ENCODE results near the gene GNPDA1.

Gene GNPDA1

DNA sequence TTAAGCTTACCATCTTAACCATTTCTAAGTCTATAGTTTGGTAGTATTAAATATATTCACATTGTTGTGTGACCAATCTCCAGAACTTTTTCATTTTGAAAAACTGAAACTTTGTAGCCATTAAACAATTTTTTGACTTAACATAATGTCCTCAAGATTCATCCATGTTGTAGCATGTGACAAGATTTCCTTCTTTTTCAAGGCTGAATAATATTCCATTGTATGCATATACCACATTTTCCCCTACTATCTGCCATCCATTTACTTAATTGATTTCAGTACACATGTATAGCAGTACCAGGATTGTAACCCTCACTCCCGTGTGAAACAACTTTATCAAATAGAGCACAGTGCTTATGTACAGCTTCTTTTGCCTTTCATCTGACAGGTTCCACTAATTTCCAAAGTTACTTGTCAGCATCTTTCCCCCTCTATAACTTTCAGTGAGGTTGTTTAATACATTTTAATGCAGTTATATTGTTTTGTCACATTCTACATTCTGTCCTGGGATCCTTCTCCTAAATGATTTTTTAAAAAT lies 7.4 kb upstream of the GNPDA1 start:
- DNase-seq: no peak

DNA sequence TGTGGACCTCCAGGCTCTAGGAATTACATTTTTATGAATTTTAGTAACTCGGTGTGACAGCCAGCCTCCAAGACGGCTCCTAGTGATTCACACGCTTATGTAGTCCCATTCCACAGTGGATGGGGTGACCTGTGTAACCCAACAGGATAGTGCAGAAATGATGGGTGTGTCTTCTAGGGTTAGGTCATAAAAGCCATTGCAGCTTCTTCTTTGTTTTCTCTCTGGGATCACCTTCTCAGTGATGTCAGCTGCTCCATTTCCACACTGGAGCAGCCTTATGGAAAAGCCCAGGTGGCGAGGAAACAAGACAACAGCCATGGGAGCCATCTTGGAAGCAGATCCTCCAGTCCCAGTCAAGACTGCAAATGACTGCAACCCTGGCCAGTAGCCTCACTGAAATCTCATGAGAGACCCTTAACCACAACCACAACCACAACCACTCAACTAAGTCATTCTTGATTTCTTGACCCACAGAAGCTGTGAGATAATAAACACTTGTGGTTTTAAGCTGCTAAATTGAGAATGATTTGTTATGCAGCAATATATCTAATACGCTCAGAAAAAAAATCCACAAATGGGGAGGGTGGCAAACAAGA lies 5.1 kb upstream of the GNPDA1 start:
- DNase-seq: no peak

DNA sequence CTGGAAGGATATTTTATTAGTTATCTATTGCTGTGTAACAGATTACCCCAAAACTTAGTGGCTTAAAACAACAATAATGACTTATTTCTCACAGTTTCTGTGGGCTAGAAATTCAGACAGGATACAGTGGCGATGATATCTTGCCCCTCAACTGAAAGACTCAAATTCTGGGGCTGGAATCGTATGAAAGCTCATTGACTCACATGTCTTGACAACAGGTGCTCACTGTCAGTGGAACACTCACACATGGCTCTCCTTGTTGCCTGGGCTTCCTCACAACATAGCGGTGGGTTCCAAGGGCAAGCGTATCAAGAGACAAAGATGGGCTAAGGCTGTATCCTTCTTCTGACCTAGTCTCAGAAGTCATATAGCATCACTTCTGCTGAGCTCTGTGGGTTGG lies 3.7 kb upstream of the GNPDA1 start:
- no peak for DNase-seq

DNA sequence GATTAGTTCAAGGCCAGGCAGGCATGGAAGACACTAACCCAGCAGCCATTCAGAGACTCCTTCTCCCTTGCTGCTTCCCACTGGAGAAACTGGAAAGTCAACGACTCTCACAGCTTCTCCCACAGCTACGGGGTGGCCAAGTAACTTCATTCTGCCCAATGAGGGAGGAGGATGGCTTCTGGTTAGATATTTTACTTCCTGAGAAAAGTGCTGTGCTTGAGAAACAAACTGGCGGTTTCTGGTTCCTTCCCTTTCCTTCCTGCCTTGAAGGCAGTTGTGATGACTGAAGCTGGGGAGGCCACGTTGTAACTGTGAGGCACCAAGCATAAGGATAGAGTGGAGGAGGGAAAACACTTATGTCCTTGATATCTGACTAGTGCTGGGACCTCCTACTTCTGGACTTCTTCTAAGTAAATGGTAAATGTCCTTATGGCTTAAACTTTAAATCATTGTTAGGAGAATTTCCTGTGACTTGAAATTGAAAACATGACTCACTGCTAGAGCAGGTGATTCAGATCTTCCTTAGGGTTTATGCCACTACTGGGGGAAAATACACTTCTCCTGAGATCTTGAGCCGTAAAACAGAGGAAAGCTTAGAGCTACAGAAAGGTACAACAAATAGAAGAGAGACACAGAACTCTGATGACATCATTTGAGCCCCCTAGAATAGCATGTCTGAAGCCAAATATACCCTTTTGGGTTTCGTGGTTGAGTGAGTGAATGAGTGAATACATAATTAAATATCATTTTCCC lies 3.1 kb upstream of the GNPDA1 start:
- no peak for DNase-seq

DNA sequence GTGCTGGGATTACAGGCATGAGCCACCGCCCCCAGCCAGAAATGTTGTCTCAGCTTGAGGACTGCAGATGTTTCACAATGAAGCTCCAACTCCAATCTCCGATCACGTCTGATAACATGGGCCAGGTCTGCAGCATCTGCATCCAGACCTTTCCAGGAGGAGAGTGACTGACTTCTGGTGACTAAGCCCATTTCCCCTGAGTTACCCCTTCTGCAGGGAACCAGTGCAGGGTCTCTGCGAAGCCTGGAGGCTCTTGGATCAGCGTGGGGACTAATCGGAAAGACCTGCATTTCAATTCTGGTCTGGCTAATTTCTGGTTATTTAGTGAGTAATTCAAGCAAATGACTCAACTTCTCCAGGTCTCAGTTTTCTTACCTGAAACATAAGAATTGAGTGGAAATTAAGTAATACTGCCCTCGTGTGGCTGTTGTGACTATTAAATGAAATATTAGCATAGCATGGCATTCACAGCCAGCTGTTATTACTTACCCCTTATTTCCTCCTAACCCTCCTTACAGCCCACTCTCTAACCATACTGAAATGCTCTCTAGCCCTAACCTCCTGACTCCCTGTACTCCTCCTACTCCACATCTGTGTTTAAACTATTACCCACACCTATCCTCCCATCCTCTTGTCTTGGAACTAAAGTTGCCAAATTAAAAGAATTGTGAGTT lies 2.2 kb upstream of the GNPDA1 start:
- peak; percentile 27 to 70 for DNase-seq

DNA sequence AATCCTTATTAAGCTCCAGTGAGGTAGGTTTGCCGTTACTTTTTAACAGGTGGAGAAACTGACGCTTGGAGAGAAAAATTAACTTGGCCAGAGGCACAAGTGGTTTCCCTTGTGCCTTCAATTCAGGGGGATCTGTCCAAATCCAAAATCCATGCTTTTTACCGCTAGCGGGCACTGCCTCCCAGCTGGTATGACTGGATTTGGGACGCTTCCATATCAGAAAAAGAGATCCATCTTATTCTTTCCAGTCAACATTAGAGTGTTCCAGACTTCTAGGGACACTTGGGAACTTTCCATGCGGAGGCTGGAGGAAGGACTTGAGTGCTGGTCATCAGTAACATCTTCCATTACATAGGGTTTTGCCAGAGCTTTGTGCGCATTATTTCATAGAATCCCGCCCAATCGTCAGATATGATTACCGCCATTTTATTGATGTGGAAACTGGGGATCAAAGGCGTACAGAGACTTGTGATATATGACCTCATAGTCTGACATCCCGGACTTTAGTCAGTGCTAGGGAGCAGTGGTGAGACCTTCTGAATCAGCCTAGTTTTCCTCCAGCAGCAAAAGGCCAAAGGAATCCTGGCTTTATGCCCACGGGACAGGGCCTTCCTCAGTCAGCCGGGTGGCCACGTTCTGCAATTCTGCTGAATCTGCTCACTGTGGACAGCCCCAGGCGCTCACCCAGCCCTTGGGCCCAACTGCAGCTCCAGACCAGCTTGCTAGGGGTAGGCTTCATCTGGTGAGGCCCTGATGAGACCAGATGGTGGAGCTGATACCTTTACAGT lies 1.1 kb upstream of the GNPDA1 start:
- DNase-seq: no peak

DNA sequence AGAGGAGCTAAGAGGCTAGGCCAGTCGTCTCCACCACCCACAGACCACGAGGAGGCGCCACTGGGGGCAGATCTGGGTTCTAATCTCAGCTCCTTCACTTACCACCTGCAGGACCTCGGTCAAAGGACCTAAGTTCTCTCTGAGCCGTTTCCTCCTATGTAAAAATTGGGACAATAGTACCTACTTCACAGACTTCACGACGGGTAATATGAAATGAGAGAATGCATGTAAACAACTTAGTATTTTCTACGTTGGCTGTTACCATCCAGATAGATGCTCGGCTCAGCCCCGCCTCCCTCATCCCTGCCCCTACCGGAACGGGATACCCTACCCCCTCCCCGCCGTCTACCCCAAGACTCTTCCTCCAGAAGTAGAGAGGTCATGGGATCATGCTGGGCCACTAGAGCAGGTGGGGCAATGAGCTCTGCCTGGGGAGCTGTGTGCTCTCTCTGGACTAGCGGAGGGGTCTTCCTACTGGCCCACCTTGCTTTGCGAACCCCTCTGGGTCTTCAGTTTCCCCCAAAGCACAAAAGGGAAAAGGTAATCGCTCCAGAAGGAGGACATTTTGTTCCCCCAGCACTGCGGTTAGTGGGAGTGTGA lies 541 bp downstream of the GNPDA1 start:
- DNase-seq: peak; percentile 29 to 74

DNA sequence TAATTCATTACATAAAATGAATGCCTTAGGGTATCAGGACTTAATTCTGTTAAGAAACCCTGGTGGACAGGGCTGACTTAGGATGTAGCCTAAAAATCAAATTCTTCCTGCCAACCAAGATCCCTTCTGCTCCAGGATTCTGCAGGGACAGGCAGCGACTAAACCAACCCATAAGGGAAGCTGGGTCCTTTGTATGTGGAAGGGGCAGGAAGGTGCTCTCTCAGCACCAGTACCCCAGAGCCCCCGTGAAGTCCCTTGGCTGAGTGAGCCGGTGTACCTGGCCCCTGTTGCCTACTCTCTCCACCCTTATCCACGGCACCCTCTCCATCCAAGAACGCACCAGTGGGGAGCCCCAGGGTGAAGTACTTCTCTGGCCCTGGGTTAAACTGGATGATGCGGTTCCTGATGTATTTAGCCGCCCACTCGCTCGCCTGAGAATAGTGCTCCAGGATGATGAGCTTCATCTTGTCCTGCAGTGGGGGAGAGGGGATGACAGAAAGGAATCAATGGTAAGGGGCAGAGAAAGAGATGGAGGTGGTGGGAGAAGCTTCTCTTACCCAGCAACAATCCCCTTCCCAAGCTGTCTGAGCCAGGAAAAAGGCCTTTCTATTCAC lies 1.1 kb downstream of the GNPDA1 start:
- no peak for DNase-seq

DNA sequence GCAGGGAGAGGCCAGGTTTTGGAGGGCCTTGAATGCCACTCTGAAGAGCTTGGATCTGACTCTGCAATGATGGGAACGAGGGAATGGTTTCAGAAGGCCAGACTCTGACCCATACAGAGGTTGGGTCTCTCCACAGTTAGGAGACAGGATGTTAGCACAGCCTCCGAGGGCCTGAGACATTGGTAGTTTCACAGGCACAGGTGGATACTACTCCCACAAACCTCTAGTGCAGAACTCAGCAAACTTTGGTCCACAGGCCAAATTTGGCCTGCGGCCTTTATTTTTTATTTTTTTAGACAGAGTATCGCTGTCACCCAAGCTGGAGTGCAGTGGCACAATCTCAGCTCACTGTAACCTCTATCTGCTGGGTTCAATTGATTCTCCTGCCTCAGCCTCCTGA lies 2.9 kb downstream of the GNPDA1 start:
- no peak for DNase-seq

DNA sequence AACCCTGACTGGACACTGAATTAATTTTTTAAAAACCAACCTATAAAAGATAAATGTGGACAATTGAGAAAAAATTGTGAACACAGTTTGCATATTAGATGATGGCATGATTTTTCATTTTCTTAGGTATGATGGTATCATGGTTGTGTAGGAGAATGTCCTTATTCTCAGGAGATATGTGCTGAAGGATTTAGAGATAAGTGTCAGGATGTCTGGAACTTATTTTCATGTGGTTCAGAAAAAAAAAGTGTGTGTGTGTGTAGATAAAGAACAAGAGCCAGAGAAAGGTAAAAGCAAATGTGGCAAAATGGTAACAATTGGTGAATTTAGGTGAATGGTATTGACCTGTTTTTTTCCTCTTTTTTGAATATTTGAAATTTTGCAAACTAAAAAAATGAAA lies 4.0 kb downstream of the GNPDA1 start:
- DNase-seq: no peak

DNA sequence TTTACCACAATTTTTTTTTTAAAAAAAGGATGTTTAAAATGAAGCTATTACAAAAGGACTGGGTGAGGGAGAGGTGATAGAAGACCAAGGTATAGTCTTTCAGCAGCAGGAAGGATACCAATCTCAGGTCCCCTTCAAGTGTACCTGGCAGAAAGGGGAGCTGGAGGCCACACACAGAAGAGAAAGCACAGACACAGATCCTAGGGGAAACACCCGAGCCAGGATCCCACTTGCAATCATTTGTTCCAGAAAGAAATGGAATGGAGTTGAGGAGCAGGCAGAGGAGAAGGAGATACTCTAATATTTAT lies 5.6 kb downstream of the GNPDA1 start:
- DNase-seq: no peak

DNA sequence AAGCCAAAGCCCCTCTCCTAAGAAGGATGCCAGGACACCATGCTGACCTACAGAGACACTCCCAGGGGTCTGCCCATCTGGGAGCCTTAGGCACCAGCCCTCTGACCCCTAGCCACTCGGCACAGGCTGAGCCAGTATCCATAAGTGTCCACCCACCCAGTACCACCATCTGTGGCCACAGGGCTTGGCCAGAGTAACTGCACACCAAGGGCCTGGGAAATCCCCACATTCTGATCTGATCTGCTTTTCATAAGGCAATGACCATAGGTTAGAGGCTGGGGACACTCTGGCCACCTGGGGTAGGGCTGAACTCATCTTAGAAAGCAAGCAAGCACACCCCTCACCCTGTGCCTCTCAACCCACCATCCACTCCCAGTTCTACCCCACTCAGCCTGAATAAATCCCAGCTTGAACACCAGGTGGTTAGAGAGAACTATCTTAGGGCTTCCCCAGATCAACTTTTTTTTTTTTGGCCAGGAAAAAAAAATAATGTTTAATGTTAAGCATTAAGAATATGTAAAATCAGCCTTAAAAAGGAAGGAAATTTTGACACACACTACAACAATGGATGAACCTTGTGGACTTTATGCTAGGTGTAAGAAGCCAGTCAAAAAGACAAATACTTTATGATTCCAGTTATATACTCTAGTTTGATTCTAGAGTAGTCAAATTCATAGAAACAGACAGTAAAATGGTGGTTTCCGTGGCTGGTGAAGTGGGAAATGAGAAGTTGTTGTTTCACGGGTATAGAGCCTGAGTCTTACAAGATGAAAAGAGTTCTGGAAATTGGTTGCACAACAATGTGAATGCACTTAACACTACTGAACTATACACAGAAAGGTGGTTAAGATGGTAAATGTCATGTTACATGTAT lies 6.2 kb downstream of the GNPDA1 start:
- no peak for DNase-seq

DNA sequence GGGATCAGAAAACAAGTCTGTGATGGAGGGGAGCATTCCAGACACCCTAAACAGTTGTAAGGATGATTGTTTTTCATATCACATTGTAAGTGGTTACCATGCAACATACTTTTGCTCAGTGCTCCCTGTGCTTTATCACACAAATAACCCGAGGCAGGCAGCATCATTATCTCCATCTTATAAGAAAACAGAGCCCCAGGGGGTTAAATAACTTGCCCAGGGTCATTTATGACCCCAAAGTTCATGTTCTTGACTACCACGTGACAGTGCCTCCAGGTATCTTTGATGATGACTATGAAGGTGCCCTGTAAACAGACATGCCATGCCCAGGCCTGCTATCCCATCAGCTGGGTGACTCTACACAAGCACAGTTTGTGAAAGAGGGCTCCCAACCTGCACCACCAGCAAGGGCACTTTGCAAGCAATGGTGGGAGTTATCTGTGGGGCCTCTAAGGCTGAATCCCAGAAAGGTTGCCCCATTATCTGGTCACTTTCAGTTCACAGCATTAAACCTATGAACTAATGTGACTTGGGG lies 9.5 kb downstream of the GNPDA1 start:
- no peak for DNase-seq

DNA sequence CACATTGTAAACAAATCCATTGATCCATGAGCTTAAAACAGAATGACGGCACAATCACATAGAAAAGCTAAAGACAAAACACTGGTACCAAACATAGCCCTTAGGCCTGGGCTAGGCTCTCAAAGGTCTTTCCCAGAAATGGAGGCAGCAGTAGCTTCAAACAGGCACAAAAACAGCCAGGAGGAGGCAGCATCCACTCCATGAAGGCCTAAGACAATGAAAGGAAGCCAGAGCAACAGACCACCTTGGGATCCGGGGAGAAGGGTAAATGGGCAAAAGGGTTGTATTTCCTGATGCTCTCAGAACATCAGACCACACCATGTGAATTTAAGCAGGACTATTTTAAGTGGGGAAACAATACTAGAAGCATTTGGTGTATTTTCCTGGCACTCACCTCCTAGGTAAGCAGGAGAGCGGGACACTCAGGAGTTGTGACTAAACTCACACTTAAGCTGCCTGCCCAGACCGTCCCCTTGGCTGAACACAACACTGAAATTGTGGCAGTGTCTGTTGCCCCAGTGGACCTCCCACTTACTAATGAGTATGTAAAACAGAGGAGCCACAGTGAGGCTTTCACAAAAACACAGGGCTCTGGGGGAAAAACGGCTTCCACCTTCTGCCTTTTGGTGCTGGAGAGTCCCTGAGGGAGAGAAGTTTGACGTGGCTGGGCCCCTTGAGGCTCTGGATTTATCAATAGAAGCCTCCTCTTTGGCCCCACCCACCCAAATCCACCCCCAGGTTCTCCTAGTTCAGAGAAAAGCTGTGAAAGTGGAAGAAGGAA lies 11.9 kb downstream of the GNPDA1 start:
- DNase-seq: peak in 1 of 2 experiments; percentile 36

DNA sequence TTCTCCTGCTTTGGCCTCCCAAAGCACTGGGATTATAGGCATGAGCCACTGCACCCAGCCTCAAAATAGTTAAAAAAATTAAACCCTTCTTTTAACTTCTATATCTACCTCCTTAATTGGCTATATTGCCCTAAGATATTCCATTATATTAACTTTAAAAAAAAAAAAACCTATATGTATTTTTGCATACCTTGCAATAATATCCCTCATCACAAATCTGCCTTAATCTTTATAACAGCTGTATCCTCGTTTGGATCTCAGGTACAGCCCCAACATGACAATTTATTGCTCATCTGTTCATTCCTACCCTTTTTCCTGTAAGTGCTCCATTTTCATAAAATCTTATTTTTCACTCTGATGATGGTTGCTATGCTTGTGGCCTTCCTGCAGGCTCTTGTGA lies 12.7 kb downstream of the GNPDA1 start:
- no peak for DNase-seq

DNA sequence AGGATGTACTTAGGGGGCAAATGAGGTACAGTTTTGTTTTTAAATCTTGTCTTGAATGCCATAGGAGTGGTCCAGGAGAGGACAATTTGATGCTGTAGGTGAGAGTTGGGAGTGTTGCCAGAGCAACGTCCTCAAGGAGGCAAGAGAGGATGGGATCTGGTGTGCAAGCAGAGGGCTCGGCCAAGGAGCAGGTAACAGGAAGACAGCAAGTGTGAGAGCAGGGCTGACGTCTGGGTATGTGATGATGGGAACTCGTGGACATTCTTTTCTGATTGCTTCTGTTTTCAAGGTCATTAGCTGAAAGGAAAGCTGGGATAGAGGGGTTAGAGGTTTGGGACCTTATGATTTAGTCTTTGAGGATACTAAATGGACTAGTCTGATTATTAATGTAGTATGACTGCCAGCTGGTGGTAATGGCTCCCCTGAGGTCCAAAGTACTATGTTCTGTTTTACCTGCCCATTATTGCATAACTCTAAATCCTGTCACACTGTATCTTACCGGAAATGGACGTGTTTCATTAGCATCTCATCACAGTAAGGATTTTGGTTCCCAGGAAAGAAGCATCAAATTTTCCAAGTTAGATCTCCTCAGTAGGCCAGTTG lies 15.4 kb downstream of the GNPDA1 start:
- DNase-seq: no peak

DNA sequence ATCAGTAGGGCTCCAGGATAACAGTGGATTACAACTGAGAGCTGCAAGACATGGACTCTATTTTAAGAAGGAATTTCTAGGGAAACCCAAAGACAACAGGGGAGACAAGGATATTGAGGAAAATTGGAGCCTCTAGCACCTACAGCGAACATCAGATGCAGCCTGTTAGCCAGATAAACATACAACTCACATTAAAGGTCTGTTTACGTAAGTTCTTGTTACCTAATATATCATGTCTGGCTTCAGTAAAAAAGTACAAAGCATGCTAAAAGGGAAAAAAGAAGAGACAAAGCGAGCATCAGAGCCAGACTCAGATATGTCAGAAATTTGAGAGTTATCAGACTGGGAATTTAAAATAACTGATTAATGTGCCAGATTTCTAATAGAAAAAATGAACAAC lies 17.2 kb downstream of the GNPDA1 start:
- no peak for DNase-seq

DNA sequence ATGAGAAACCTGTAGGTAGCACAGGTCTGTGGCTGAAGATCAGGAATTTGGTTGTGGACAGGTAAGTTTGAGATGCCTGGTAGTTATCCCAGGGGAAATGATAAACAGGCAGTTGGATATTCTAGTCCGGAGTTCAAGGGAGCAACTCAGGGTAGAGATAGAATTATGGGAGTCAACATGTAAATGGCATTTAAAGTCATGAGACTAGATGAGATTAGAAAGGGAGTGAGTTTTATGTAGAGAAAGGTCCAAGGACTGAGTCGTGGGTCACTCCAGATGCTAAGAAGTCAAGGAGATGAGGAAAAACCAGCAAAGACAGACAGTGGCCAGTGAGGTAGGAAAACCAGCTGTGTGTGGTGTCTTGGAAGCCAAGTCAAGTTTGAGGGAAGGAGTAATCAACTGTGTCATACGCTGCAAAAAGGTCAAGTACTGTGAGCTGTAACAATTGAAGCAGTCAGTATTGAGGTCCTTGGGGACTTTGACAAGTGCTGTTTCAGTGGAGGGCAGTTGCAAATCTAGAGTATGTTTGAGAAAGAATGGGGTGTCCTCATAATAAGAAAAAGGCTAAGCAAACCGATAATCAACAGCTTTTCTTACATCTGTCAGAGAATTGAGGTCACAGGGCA lies 18.2 kb downstream of the GNPDA1 start:
- DNase-seq: no peak

DNA sequence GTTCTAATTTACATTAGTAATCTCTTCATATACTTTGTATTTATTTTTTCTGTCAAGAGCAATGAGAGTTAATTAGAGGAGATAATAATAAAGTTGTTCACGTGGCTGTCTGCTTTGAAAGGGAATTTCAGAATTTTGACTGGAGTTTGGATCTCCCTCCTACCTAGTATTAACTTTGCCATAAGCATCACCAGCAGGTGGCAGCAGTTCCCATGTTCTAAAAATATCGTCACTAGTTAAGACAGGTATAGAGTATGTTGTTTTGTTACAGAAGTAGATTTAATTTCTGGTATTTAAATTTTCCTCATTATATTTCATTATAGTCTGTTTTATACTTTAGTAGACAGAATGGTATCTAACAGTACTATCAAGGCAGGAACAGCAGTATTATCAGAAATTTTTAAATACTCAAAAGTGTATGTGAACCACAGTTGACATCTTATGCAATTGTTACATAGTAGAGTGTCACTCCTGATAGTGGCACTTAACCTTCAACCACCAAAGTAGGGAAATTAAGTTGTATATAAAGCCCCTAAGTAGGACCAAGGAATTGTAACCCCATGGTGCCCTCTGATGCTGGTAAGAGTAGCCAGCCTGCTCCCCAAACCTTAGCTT lies 20.4 kb downstream of the GNPDA1 start:
- DNase-seq: peak; percentile 46 to 76

Measured in NCI-H526 (cell line).